HG03575 (cell line): Measurements from ENCODE around the gene SERPINB2.

ENCODE experiments used
- ATAC-seq: cut with Tn5 transposase; IDR thresholded peaks from one replicate; pipeline ENCODE4 v1.9.1; 2021; ENCODE audit not compliant: unreplicated experiment, insufficient number of reproducible peaks, low FRiP score; ENCODE audit errors: extremely low read depth

Gene SERPINB2, protein sequence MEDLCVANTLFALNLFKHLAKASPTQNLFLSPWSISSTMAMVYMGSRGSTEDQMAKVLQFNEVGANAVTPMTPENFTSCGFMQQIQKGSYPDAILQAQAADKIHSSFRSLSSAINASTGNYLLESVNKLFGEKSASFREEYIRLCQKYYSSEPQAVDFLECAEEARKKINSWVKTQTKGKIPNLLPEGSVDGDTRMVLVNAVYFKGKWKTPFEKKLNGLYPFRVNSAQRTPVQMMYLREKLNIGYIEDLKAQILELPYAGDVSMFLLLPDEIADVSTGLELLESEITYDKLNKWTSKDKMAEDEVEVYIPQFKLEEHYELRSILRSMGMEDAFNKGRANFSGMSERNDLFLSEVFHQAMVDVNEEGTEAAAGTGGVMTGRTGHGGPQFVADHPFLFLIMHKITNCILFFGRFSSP

DNA sequence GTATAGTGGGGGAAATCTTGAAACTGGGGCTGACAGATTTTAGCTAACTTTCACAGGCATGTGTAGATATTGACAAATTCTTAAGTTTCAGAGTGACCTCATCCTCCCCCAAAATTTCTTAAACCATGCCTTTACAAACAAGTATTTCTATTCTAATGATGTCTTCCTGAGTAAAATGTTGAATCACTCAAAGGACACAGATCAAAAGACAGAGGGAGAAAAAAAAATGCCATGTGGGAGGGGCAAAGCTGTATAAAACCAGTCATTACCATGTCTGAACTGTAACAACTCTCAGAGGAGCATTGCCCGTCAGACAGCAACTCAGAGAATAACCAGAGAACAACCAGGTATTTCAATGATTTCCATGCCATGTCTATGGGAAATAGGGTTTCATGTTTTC is at the start of gene SERPINB2:
Gene SERPINB2 (plus strand): TSS at position 282 of the 400 bp plus-strand sequence. CDS start 3,740 bp downstream, outside the sequence.
- ATAC-seq, result no peak

DNA sequence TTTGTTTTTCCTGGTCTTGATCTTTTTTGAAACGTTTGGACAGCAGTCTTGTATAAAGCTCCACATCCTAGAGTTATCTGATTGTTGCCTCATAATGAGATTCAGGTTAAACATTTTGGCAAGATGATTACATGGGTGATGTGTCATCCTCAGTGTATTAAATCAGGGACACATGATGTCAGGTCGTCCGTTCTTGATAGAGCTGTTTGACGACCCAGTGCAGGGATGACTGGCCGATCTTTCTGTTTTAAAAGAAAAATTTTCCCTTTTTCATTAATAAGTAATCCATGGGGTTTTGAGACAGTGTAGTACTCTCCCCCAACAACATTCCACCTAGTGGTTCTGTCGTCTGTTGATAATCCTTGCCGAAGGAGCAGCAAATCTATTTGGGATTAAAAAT is 44.5 kb upstream of the SERPINB2 start:
- ATAC-seq, result no peak

DNA sequence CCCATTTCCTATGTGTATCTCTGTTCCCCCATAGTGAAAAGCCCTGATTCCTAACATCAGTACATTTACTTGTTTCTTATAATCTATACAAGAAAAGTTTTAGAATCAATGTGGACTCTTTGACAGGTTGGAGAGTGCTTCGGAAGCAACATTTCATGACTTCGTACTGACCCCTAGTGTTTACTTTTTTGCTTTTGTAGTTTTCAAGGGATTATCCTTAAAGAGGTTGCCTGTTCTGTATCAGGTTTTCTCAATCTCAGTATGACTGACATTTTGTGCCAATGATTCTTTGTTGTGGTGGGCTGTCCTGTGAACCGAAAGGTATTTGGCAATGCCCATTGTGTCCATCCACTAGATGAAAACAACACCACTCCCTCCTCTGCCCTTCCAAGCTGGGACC is 43.3 kb upstream of the SERPINB2 start:
- no peak for ATAC-seq

DNA sequence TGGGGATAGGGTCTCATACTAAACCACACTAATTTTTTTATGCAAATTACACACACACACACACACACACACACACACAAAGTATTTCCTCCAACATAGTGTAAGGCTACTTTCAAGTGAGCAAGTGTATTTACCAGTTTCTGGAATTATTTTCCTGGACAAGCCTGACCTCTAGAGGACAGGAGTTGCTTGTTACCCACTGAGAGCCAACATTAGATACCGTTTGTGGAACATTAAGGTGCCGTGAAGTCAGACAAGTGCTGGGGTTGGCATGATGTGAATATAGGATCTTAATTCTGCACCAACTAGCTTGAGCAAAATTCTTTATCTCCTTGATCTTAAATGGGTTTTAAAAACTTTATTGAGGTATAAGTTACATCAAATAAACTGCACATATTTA is 39.3 kb upstream of the SERPINB2 start:
- no peak for ATAC-seq

DNA sequence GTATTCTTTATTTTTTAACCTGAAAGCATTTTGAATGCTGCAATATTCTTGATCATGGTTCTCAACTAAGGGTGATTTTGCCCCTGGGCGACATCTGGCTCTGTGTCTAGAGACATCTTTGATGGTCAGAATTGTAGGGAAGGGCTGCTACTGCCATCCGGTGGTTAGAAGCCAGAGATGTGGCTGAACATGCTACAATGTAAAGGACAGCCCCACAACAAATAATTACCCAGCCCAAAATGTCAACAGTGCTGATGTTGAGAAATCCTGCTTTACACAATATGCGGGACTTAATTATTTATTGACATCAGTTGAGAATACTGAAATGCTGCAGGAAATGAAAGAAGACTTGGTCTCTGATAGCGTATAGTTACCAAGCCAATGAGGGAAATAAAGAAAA is 37.5 kb upstream of the SERPINB2 start:
- peak; percentile 69 for ATAC-seq

DNA sequence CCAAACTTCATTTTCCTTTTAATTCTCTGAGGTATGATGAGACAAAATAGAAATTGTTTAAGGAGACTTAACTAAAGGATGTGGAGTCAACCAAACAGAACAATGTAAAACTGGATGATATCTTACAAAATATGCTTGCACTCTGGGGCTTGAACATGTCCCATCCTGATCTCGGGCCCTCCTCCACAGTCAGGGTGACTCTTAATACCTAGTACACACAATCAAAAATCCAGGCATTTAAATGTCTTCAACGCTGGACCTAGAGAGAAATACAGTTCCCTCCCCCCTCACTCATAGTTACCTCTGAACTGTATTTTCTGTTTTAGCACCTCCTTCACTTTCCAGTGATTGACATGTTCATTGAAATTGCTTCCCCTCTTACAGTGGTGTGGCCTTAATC is 36.9 kb upstream of the SERPINB2 start:
- ATAC-seq, result no peak

DNA sequence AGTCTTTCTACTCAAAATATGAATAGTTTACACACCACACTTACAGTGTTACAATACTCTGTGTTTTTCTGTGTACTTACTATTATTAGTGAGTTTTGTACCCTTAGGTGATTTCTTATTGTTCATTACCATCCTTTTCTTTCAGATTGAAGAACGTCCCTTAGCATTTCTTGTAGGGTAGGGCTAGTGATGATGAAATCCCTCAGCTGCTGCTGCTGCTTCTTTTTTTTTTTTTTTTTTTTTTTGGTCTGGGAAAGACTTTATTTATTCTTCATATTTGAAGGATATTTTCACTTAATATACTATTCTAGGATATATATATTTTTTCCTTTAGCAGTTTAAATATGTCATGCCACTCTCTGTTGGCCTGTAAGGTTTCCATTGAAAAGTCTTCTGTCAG is 29.0 kb upstream of the SERPINB2 start:
- ATAC-seq, result no peak

DNA sequence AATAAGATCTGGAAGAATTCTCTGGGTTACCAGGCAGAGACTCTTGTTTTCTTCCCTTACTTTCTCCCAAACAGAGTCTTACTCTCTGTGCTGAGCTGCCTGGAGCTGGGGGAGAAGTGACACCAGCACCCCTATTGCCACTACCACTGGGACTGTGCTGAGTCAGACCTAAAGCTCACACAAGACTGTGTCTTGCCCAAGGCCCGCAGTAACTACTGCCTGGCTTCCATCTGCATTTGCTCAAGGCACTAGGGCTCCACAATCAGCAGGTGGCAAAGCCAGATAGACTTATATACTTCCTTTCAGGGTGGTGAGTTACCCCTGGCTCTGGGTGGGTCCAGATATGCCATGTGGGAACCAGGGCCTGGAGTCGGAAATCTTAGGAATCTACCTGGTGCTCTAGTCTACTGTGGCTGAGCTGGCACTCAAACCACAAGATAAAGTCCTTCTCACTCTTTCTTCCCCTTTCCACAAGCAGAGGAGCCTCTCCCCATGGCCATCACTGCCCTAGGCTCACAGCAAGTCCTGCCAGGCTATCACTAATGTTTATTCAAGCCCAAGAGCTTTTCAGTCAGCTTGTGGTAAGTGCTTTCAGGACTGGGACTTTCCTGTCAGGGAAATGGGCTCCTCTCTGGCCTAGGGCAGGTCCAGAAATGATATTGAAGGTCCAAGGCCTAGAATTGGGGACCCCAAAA is 27.6 kb upstream of the SERPINB2 start:
- no peak for ATAC-seq

DNA sequence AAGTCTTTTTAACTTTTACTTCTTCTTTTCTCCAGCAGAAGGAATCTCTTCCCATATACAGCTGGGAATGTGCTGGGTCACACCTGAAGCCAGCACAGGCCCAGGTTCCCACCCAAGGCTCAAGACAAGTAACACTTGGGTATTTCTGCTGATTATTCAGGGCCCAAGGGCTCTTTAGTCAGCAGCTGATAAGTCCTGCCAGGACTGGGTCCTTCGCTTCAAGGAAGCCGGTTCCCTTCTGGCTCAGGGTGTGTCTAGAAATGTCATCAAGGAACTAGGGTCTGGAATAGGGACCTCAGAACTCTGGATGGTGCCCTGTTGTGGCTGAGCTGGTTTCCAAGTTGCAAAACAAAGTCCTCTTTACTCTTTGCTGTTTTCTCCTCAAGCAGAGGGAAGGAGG is 27.0 kb upstream of the SERPINB2 start:
- ATAC-seq, result no peak

DNA sequence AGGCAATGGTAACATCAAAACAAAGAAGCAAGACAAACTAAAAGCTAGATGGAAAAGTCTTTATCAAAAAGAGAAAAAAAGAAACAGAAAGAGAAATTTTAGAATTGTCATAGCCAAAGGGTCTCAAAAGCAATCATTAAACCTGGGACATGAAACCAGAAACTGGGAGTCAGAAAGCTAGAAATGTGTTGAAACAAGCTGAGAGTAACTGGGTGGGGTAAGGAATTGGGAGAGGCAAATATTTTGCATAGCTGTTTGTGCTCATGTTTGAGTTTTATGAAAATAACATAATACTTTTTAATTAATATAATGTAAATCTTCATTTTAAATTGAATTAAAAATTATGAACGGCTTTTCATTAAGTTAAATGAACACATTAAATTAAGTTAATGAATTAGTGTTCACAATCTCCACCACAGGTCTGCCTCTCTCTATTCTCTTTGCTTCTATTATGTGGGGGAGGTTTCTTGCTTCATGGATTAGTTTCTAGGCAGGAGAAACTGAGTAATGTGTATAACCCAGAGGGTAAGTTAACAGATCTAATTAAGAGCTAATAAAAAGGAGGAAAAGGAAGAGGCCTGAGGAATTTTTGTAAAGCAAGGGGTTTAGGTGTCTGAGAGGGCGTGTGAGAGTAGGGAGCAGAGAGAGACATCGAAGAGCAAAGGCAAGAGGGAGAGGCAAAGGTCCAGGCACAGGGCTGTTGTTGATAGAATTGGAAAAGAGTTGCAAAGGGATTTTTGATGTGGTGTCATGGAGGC is 20.0 kb upstream of the SERPINB2 start:
- no peak for ATAC-seq

DNA sequence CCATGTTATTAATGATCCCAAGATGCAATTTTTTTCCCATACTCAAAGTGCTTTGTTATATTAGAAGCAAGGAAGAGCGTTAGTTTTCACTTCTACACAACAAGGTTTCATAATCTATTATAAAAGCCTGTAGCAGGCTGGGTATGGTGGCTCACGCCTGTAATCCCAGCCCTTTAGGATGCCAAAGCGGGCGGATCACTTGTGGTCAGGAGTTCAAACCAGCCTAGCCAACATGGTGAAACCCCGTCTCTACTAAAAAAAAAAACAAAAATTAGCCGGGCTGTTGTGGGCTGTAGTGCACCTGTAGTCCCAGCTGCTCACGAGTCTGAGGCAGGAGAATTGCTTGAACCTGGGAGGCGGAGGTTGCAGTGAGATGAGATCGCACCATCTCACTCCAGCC is 19.0 kb upstream of the SERPINB2 start:
- ATAC-seq, result no peak

DNA sequence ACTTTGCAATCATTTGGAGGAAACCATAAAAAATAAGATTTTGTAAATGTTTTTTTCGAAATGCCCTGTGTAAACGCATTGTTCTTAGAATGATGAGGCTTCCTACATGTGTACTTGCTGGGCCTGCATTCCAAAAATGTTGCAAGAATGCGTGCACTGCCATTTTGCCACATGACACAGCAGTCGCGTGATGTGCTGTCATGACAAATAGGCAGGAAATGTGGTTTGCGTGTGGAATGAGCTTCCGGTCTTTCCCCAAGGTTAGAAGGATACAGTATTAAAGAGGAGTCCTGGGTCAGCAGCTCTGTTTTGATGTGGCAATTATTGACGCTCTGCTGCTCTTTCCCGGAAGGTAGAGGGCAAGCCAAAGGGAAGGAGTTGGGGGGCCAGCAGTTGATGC is 18.1 kb upstream of the SERPINB2 start:
- no peak for ATAC-seq

DNA sequence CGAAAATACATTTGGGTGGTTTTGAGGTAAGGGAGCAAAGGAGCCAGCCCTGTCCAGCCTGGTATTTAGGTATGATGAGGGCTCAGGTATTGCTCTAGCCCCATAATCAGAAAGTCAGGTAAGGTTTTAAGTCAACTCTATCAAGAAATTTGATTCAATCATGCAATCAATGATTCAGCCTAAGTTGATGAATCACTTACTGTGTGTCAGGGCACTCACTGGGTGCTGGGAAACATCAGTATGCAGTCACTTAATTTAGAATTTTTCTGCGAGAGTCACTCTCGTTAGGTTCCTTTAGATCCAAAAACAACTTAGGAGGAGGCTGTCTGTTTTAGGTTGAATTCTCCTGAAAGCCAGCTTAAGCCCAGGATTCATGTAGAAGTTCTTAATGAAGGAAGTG is 17.7 kb upstream of the SERPINB2 start:
- ATAC-seq, result no peak

DNA sequence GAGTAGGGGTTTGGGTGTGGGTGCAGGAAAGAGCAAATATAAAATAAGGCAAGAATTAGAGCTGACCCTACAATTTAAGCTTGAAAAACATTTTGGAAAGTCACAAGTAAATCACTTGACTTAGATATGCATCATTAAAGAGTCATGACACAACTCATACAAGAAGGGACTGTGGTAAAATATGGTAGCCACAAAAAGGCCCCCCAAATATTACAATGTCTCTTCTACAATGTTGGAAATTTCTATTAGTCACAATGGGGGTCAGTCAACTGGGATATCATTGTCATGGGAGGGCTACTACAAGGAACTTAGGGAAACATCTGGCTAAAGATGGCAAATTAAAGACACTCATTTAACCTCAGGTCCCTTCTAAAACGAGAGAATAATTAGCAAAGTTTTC is 15.7 kb upstream of the SERPINB2 start:
- no peak for ATAC-seq

DNA sequence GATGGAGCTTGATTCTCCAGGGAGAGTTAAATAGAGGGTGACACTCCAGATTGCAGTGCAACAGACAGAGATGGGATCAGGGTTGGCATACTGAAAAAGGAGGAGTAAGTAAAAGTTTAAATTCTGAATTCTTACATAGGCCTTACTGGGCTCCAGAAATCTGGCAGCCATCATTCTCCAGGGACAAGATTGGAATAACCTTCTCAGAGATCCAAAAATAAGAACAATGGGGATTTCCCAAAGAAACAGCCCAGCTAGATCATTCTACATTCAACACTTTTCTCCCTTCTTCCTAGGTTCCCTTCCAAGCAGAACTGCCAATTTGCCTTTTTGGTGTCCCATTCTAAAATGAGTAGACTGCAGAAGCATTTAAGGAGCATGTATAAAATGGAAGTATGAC is 14.9 kb upstream of the SERPINB2 start:
- no peak for ATAC-seq

DNA sequence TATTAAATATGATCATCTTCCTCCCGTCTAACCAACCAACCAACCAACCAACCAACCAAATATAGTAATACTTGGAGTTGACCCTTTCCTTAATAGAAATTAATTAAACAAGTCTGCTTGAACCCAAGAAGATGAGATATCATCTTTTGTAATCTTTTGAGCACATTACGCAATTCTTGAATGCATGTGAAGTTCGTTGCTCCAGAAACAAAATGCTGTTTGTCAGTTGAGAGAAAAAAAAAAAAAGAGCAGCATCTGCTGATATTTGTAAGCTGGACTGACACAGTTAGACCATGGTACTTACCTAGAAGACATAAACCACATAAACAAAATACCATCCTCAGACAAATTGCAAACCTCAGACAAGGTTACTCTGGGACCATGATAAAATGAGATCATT is 9.2 kb upstream of the SERPINB2 start:
- ATAC-seq, result no peak

DNA sequence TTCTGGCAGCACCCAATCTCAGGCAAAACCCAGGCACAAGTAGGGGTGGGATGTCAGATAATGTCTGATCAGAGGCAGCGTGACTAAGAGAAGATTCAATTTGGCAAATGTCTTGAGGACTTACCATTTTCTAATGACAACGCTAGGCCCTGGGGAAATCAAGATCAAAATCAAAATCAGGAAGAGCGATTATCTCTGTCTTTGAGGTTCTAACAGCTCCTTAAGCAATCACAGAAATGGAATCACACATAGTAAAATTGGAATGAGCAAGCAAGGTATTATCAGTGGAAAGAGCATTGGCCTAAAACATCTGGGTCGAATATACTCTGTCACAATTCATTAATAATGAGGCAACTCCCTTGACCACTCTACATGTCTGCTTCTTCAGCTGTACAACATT is 8.6 kb upstream of the SERPINB2 start:
- ATAC-seq, result no peak

DNA sequence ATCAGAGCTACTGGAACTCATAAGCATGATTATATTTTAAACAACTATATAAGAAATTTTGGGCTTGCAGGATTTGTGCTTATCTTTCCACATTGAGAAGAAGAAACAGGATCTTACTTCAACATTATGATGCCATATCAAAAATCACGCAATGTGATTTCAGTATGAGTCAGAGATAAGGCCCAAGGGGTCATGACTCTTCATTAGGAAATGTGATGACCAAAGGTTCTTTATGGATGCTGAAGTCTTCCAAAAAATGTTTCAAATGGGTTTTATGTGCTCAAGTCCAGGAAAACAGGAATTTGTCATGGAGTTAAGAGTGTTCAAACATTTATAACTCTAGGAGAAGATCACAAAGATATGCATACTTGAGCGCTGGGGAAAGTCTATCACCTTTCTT is 7.8 kb upstream of the SERPINB2 start:
- ATAC-seq, result no peak

DNA sequence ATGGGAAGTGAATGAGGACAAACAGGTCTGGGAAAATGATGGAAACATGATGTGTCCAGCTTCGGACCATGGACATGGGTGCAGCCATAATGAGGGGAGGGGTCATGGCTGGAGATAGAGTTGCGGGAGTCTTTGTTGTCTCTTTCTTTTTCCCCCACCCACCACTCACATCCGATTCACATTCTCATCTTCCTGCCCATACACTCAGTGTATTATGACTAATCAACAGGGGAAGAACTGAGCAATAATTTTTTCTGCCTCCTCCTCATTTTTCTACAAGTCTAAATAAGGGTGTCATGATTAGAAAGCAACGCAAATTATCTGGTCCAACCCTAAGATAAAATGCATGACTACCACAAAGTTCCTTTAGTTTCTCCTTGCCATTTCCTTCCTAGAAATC is 5.7 kb upstream of the SERPINB2 start:
- ATAC-seq, result no peak
